ENCODE results near the gene TTC39A. TPM values are rescaled to one million over a fixed set of nuclear protein-coding genes. Genes with fewer than 3 reads are reported as not detected.
A peak's percentile ranks its signal among the peaks of the same experiment; 100 is the strongest.

The TTC39A gene
- total RNA-seq, 5 donors from 2014 or later (not counting 1 experiment from before 2014, with no cell fraction given), result 0.36 TPM; not detected in 4

GRCh38 chr1:51342591-51343206 is 12.3 kb upstream of the TTC39A start:
- no peaks in the 10 kb centered on the region for H3K9me3 ChIP-seq
- Mint-ChIP-seq H3K4me1 (peaks cover 0 to 5% (median 0%) of the 10 kb centered on the region in 3 donors), H3K27me3 (peaks cover 46 to 55% of the 10 kb centered on the region in 2 donors), H3K9me3 (no peaks in the 10 kb centered on the region), H3K27ac (peak overlapping the region in 1 of 2 donors; percentile 4), H3K36me3 (no peaks in the 10 kb centered on the region), H3K4me3 (no peak overlapping the region)
- ATAC-seq (replicated peaks in 1 of 4), result no peak
- CTCF ChIA-PET, result interaction anchor here in 1 of 2 donors (0.6 kb wide), 1 partner anchor 1657 kb away, joined by 3 read pairs; no protein-coding TSS in a partner anchor
- H3K36me3 ChIP-seq (ENCODE audit: control insufficient read depth in 2 of 2, extremely low read depth in 1 of 2, insufficient read depth in 1 of 2, low read length in 1 of 2), result no peaks in the 10 kb centered on the region
- no peak for DNase-seq
- H3K4me3 ChIP-seq (ENCODE audit: control insufficient read depth in 1 of 2, extremely low read depth in 1 of 2, low read length in 1 of 2), result no peak overlapping the region
- peaks cover 2 to 60% of the 10 kb centered on the region in 2 experiments for H3K27me3 ChIP-seq (replicated peaks in 1 of 2; ENCODE audit: control insufficient read depth in 2 of 2, extremely low read depth in 1 of 2, insufficient read depth in 2 of 2, low read length in 1 of 2)
- peaks cover 0 to 7% of the 10 kb centered on the region in 2 experiments for H3K4me1 ChIP-seq (ENCODE audit: control insufficient read depth in 1 of 2, extremely low read depth in 1 of 2, insufficient read depth in 2 of 2, low read length in 2 of 2)
- POLR2A ChIA-PET, result no interaction called here
- no peak overlapping the region for H3K27ac ChIP-seq (ENCODE audit: low read length)
- WGBS (ENCODE audit: insufficient coverage), result 86% methylated on average over 8 of the region's 9 CpGs

DNA sequence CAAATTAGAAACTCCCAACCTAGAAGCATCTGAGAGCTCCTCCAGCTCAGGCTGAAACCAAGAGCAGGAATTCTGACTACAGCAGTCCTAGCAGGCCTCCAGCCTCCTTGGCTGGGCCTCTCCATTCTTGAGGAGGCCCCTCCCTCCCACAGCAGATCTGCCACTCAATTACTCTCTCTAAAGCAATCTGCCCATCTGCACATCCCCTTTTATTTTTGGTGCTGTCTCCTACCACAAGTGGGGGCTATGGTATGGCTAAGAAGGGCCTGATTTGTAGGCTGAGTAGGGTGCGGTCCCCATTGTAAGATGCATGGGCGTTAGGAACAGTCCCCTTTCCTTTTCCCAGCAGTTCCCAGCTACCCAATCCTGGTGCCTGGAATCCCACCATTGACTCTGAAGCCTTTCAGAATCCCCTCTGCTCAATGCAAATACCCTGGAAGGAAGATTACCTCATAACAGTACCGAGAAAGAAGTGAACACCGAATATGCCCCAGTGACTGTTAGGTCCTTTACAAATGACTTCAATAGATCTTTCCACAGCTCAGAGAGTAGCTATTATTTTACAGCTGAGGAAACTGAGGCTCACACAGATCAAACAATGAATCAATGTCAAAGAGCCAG is 11.6 kb upstream of the TTC39A start:
- Histone ChIP-seq H3K27me3 (replicated peaks in 1 of 2; ENCODE audit: control insufficient read depth in 2 of 2, extremely low read depth in 1 of 2, insufficient read depth in 2 of 2, low read length in 1 of 2) (peaks cover 2 to 60% of the 10 kb centered on the region in 2 experiments), H3K9me3 (no peaks in the 10 kb centered on the region), H3K36me3 (ENCODE audit: control insufficient read depth in 2 of 2, extremely low read depth in 1 of 2, insufficient read depth in 1 of 2, low read length in 1 of 2) (no peaks in the 10 kb centered on the region), H3K4me1 (ENCODE audit: control insufficient read depth in 1 of 2, extremely low read depth in 1 of 2, insufficient read depth in 2 of 2, low read length in 2 of 2) (peaks cover 0 to 7% of the 10 kb centered on the region in 2 experiments), H3K4me3 (ENCODE audit: control insufficient read depth in 1 of 2, extremely low read depth in 1 of 2, low read length in 1 of 2) (no peak overlapping the region), H3K27ac (ENCODE audit: low read length) (no peak overlapping the region)
- no peaks in the 10 kb centered on the region for H3K36me3 Mint-ChIP-seq
- no peaks in the 10 kb centered on the region for H3K9me3 Mint-ChIP-seq
- ATAC-seq (replicated peaks in 1 of 4) (no peak), DNase-seq (no peak)
- 53% methylated on average over 2 of the region's 4 CpGs for WGBS (ENCODE audit: insufficient coverage)
- peaks cover 0 to 5% (median 0%) of the 10 kb centered on the region in 3 donors for H3K4me1 Mint-ChIP-seq
- CTCF ChIA-PET, result no interaction called here
- H3K27ac Mint-ChIP-seq, result no peak overlapping the region
- peaks cover 46 to 55% of the 10 kb centered on the region in 2 donors for H3K27me3 Mint-ChIP-seq
- no peak overlapping the region for H3K4me3 Mint-ChIP-seq
- POLR2A ChIA-PET, result no interaction called here

GRCh38 chr1:51340380-51340779 is 10.0 kb upstream of the TTC39A start:
- H3K27me3 ChIP-seq (replicated peaks in 1 of 2; ENCODE audit: control insufficient read depth in 2 of 2, extremely low read depth in 1 of 2, insufficient read depth in 2 of 2, low read length in 1 of 2), result peaks cover 2 to 49% of the 10 kb centered on the region in 2 experiments
- ATAC-seq (replicated peaks in 1 of 4) (no peak), DNase-seq (no peak)
- Mint-ChIP-seq H3K4me3 (no peak overlapping the region), H3K27ac (no peak overlapping the region), H3K36me3 (no peaks in the 10 kb centered on the region), H3K9me3 (no peaks in the 10 kb centered on the region), H3K27me3 (peaks cover 39 to 43% of the 10 kb centered on the region in 2 donors), H3K4me1 (peaks cover 0 to 5% (median 0%) of the 10 kb centered on the region in 3 donors)
- WGBS (ENCODE audit: insufficient coverage), result 92% methylated on average over 6 of the region's 6 CpGs
- no peaks in the 10 kb centered on the region for H3K9me3 ChIP-seq
- H3K36me3 ChIP-seq (ENCODE audit: control insufficient read depth in 2 of 2, extremely low read depth in 1 of 2, insufficient read depth in 1 of 2, low read length in 1 of 2), result no peaks in the 10 kb centered on the region
- no peak overlapping the region for H3K4me3 ChIP-seq (ENCODE audit: control insufficient read depth in 1 of 2, extremely low read depth in 1 of 2, low read length in 1 of 2)
- CTCF ChIA-PET, result no interaction called here
- POLR2A ChIA-PET, result no interaction called here
- H3K4me1 ChIP-seq (ENCODE audit: control insufficient read depth in 1 of 2, extremely low read depth in 1 of 2, insufficient read depth in 2 of 2, low read length in 2 of 2), result peaks cover 0 to 7% of the 10 kb centered on the region in 2 experiments
- H3K27ac ChIP-seq (ENCODE audit: low read length), result no peak overlapping the region

DNA sequence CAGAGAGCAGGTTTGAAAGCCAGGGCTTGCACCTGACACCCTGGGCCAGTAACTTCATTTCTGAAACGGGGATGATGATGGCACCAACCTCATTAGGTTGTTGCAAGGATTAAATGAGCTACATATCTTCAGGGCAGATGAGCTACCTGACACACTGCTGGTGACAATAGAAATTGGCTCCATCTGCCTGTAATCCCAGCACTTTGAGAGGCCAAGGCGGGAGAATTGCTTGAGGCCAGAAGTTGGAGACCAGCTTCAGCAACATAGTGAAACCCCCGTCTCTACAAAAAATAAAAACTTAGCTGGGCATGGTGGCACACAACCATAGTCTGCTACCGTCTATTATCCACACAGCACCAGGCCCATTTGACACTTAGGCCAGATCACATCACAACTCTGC is 6.3 kb upstream of the TTC39A start:
- 89% methylated on average over 4 of the region's 4 CpGs for WGBS (ENCODE audit: insufficient coverage)
- Histone ChIP-seq H3K36me3 (ENCODE audit: control insufficient read depth in 2 of 2, extremely low read depth in 1 of 2, insufficient read depth in 1 of 2, low read length in 1 of 2) (no peaks in the 10 kb centered on the region), H3K27ac (ENCODE audit: low read length) (no peak overlapping the region), H3K27me3 (replicated peaks in 1 of 2; ENCODE audit: control insufficient read depth in 2 of 2, extremely low read depth in 1 of 2, insufficient read depth in 2 of 2, low read length in 1 of 2) (peaks cover 0 to 25% of the 10 kb centered on the region in 2 experiments), H3K4me1 (ENCODE audit: control insufficient read depth in 1 of 2, extremely low read depth in 1 of 2, insufficient read depth in 2 of 2, low read length in 2 of 2) (no peaks in the 10 kb centered on the region), H3K4me3 (ENCODE audit: control insufficient read depth in 1 of 2, extremely low read depth in 1 of 2, low read length in 1 of 2) (no peak overlapping the region), H3K9me3 (no peaks in the 10 kb centered on the region)
- H3K4me1 Mint-ChIP-seq, result no peaks in the 10 kb centered on the region
- H3K36me3 Mint-ChIP-seq, result no peaks in the 10 kb centered on the region
- ATAC-seq (replicated peaks in 1 of 4) (no peak), DNase-seq (no peak)
- ChIA-PET CTCF (no interaction called here), POLR2A (no interaction called here)
- peaks cover 15 to 17% of the 10 kb centered on the region in 2 donors for H3K27me3 Mint-ChIP-seq
- H3K4me3 Mint-ChIP-seq, result no peak overlapping the region
- H3K27ac Mint-ChIP-seq, result no peak overlapping the region
- no peaks in the 10 kb centered on the region for H3K9me3 Mint-ChIP-seq

- peaks cover 3 to 4% (median 3%) of the 10 kb centered on the region in 3 donors for H3K4me1 Mint-ChIP-seq
- Histone ChIP-seq H3K27ac (ENCODE audit: low read length) (no peak overlapping the region), H3K4me1 (ENCODE audit: control insufficient read depth in 1 of 2, extremely low read depth in 1 of 2, insufficient read depth in 2 of 2, low read length in 2 of 2) (no peaks in the 10 kb centered on the region), H3K36me3 (ENCODE audit: control insufficient read depth in 2 of 2, extremely low read depth in 1 of 2, insufficient read depth in 1 of 2, low read length in 1 of 2) (no peaks in the 10 kb centered on the region), H3K4me3 (ENCODE audit: control insufficient read depth in 1 of 2, extremely low read depth in 1 of 2, low read length in 1 of 2) (no peak overlapping the region), H3K9me3 (no peaks in the 10 kb centered on the region), H3K27me3 (replicated peaks in 1 of 2; ENCODE audit: control insufficient read depth in 2 of 2, extremely low read depth in 1 of 2, insufficient read depth in 2 of 2, low read length in 1 of 2) (peaks cover 0 to 30% of the 10 kb centered on the region in 2 experiments)
- 67% methylated on average over 1 of the region's 3 CpGs for WGBS (ENCODE audit: insufficient coverage)
- H3K9me3 Mint-ChIP-seq, result no peaks in the 10 kb centered on the region
- CTCF ChIA-PET, result no interaction called here
- DNase-seq (no peak), ATAC-seq (replicated peaks in 1 of 4) (no peak)
- H3K27me3 Mint-ChIP-seq, result peaks cover 16 to 21% of the 10 kb centered on the region in 2 donors
- H3K27ac Mint-ChIP-seq, result no peak overlapping the region
- POLR2A ChIA-PET, result no interaction called here
- no peak overlapping the region for H3K4me3 Mint-ChIP-seq
- no peaks in the 10 kb centered on the region for H3K36me3 Mint-ChIP-seq
Observed at GRCh38 chr1:51336004-51336403, 5.6 kb upstream of the TTC39A start.

DNA sequence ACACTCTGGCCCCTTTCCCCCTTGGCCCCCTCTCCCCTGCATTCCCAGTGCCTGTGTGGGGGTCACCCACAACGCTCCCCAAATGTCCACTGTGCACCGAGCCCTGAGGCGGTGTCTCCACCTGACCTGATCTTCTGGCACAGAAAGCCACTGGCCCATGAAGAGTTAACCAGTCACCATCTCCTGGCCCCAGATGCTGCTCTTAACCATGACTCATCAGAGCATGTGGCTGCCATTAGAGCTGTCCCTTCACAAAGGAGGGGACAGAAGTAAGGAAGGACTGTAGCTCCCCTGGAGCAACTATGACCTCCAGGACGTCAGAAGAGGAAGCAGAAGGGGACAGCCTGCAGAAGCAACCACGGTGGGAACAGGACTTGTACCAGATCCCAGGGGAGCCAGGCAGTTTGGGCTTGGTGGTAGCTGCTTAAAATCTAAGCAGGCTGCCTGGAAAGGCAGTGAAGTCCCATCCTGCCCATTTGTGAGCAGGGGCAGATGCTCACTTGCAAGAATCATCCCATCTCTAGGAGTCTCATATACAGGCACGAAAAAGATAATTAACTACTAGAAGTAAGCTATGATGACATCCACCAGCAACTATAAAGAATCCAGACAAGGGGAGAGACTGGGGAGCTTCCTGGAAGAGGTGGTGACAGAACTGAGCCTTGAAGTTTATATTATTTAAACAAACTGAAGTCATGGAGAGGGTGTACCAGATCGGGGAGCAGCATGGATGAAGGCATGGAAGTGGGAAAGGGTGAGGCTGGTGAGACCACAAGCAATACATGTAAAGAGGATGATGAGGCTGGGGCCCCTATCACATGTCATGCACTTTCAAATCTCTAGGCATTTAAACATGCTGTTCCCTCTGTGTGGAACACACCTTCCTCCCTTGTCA is 1.1 kb upstream of the TTC39A start:
- H3K4me3 ChIP-seq (ENCODE audit: control insufficient read depth in 1 of 2, extremely low read depth in 1 of 2, low read length in 1 of 2), result no peak overlapping the region
- peaks cover 0 to 10% of the 10 kb centered on the region in 2 experiments for H3K4me1 ChIP-seq (ENCODE audit: control insufficient read depth in 1 of 2, extremely low read depth in 1 of 2, insufficient read depth in 2 of 2, low read length in 2 of 2)
- POLR2A ChIA-PET, result no interaction called here
- H3K27me3 ChIP-seq (replicated peaks in 1 of 2; ENCODE audit: control insufficient read depth in 2 of 2, extremely low read depth in 1 of 2, insufficient read depth in 2 of 2, low read length in 1 of 2), result peaks cover 3 to 44% of the 10 kb centered on the region in 2 experiments
- no peak for ATAC-seq (replicated peaks in 1 of 4)
- no peaks in the 10 kb centered on the region for H3K36me3 Mint-ChIP-seq
- H3K36me3 ChIP-seq (ENCODE audit: control insufficient read depth in 2 of 2, extremely low read depth in 1 of 2, insufficient read depth in 1 of 2, low read length in 1 of 2), result no peaks in the 10 kb centered on the region
- CTCF ChIA-PET, result no interaction called here
- 83% methylated on average over 5 of the region's 7 CpGs for WGBS (ENCODE audit: insufficient coverage)
- H3K9me3 Mint-ChIP-seq, result no peaks in the 10 kb centered on the region
- no peaks in the 10 kb centered on the region for H3K9me3 ChIP-seq
- peak overlapping the region in 1 of 2 donors; percentile 25 for H3K27ac Mint-ChIP-seq
- peaks cover 8 to 9% (median 8%) of the 10 kb centered on the region in 3 donors for H3K4me1 Mint-ChIP-seq
- H3K27me3 Mint-ChIP-seq, result peaks cover 27 to 38% of the 10 kb centered on the region in 2 donors
- H3K27ac ChIP-seq (ENCODE audit: low read length), result no peak overlapping the region
- H3K4me3 Mint-ChIP-seq, result peak overlapping the region; percentile 72 to 76 (median 75)
- DNase-seq, result no peak
